Fibroblast of lung (primary cell): ENCODE measurements around the gene DNAL1. TPM values are rescaled to one million over a fixed set of nuclear protein-coding genes. Genes with fewer than 3 reads are reported as not detected.

ENCODE experiments used
- DNase-seq, 2 donors: peaks; one replicate each; pipeline versions ENCODE4 v3.0.0 to v3.0.0-alpha.2; 2010; ENCODE audit warnings: low read depth in 2 of 2
- H2AFZ ChIP-seq: 2 replicates; pipeline ENCODE4 v1.5.1; 2012; ENCODE audit warnings: low read length, control low read depth, inconsistent platforms
- H3K27ac ChIP-seq: 2 replicates; pipeline ENCODE4 v1.5.1; 2011; ENCODE audit warnings: low read length, control low read depth; ENCODE audit not compliant: insufficient read depth
- H3K27me3 ChIP-seq: 2 replicates; pipeline ENCODE4 v1.5.1; 2011; ENCODE audit warnings: mild to moderate bottlenecking, low read length; ENCODE audit not compliant: control insufficient read depth, insufficient read depth
- H3K36me3 ChIP-seq: 2 replicates; pipeline ENCODE4 v1.5.1; 2011; ENCODE audit warnings: low read length; ENCODE audit not compliant: control insufficient read depth, insufficient read depth
- H3K4me1 ChIP-seq: 2 replicates; pipeline ENCODE4 v1.5.1; 2011; ENCODE audit warnings: low read length; ENCODE audit not compliant: control insufficient read depth, insufficient read depth; ENCODE audit errors: extremely low read depth
- H3K4me2 ChIP-seq: 2 replicates; pipeline ENCODE4 v1.5.1; 2011; ENCODE audit warnings: low read length, control low read depth; ENCODE audit not compliant: insufficient read depth; ENCODE audit errors: extremely low read depth
- H3K4me3 ChIP-seq, 4 experiments: fragments of 200-600 bp in 1 of 4; sonication (generic) in 1 of 4; replicated peaks in 1 of 4; 2 replicates each; pipeline ENCODE4 v1.5.1; 2011 to 2016; ENCODE audit warnings: low read length in 4 of 4, low read depth in 3 of 4, mild to moderate bottlenecking in 3 of 4, control low read depth in 2 of 4, inconsistent platforms in 1 of 4, mixed read lengths in 1 of 4; ENCODE audit not compliant: insufficient read depth in 1 of 4; ENCODE audit errors: control extremely low read depth in 1 of 4
- H3K79me2 ChIP-seq: 2 replicates; pipeline ENCODE4 v1.5.1; 2012; ENCODE audit warnings: mild to moderate bottlenecking, low read length, inconsistent platforms; ENCODE audit not compliant: control insufficient read depth, insufficient read depth
- H3K9ac ChIP-seq: 2 replicates; pipeline ENCODE4 v1.5.1; 2011; ENCODE audit warnings: mild to moderate bottlenecking, low read length, control low read depth; ENCODE audit not compliant: insufficient read depth
- H3K9me3 ChIP-seq: 2 replicates; pipeline ENCODE4 v1.5.1; 2012; ENCODE audit warnings: low read depth, low read length; ENCODE audit not compliant: control insufficient read depth, insufficient read depth
- H4K20me1 ChIP-seq: 2 replicates; pipeline ENCODE4 v1.5.1; 2011; ENCODE audit warnings: low read length; ENCODE audit not compliant: control insufficient read depth, insufficient read depth; ENCODE audit errors: extremely low read depth
- EZH2 ChIP-seq: IDR thresholded peaks from 2 replicates; pipeline ENCODE4 v1.5.1; 2012; ENCODE audit warnings: low read length, control low read depth, mild to moderate bottlenecking; ENCODE audit errors: missing control alignments
- polyA plus RNA-seq, 2 donors: library from polyadenylated mRNA; depleted of rRNA in 1 of 2; stranded (reverse) in 1 of 2; unstranded in 1 of 2; fragments of >200 nt; gene quantifications; 2 replicates each; pipeline ENCODE4 v1.2.1, GENCODE V29; 2011 to 2012; ENCODE audit warnings: missing spikeins in 1 of 2
- total RNA-seq: library from RNA; depleted of rRNA; stranded (reverse); fragments of >200 nt; gene quantifications from 2 replicates; pipeline ENCODE4 v1.2.1, GENCODE V29; 2014
- TF ChIP-seq, protein P1 (sequence below), 2 donors: IDR thresholded peaks in 1 of 2; conservative IDR thresholded peaks in 1 of 2; 1 replicate in 1 of 2; 2 replicates in 1 of 2; pipeline ENCODE4 v1.5.1; 2011 to 2012; ENCODE audit warnings: low read length in 2 of 2, control low read depth in 1 of 2, inconsistent platforms in 1 of 2, low read depth in 1 of 2, mild to moderate bottlenecking in 1 of 2

Gene DNAL1
- total and polyA plus RNA-seq, 2 donors (not counting 1 experiment from before 2014, with no cell fraction given) = 5.3 to 11.3 TPM

- Histone ChIP-seq H3K79me2 (no peaks in the 10 kb centered on the region), H3K27ac (no peak overlapping the region), H3K9me3 (no peaks in the 10 kb centered on the region), H3K9ac (no peak overlapping the region), H3K4me1 (no peaks in the 10 kb centered on the region), H4K20me1 (no peaks in the 10 kb centered on the region), H3K36me3 (no peaks in the 10 kb centered on the region), H3K27me3 (no peaks in the 10 kb centered on the region), H2AFZ (no peak overlapping the region), H3K4me3 (no peak overlapping the region), H3K4me2 (no peak overlapping the region)
- TF ChIP-seq, protein P1, sequence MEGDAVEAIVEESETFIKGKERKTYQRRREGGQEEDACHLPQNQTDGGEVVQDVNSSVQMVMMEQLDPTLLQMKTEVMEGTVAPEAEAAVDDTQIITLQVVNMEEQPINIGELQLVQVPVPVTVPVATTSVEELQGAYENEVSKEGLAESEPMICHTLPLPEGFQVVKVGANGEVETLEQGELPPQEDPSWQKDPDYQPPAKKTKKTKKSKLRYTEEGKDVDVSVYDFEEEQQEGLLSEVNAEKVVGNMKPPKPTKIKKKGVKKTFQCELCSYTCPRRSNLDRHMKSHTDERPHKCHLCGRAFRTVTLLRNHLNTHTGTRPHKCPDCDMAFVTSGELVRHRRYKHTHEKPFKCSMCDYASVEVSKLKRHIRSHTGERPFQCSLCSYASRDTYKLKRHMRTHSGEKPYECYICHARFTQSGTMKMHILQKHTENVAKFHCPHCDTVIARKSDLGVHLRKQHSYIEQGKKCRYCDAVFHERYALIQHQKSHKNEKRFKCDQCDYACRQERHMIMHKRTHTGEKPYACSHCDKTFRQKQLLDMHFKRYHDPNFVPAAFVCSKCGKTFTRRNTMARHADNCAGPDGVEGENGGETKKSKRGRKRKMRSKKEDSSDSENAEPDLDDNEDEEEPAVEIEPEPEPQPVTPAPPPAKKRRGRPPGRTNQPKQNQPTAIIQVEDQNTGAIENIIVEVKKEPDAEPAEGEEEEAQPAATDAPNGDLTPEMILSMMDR (conservative IDR thresholded peaks at IDR 0.05 in 1 of 2, IDR thresholded peaks at IDR 0.05 in 1 of 2; ENCODE audit: low read depth in 1 of 2, low read length in 2 of 2) = no peak
- no peak for TF ChIP-seq EZH2
- no peak for DNase-seq
These were observed 21.2 kb upstream of the DNAL1 start for GRCh38 chr14:73623504-73624054.

DNA sequence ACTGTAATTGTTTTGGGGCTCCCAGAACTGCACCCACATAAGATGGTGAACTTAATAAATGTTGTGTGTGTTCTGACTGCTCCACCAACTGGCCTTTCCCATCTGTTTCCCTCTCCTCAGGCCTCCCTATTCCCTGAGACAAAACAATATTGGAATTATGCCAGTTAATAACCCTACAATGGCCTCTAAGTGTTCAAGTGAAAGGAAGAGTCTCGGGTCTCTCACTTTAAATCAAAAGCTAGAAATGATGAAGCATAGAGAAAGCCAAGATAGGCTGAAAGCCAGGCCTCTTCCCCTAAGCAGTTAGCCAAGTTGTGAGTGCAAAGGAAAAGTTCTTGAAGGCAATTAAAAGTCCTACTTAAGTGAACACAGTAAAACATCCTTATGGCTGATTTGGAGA is 19.1 kb upstream of the DNAL1 start:
- H2AFZ ChIP-seq = no peak overlapping the region
- TF ChIP-seq, protein P1 (conservative IDR thresholded peaks at IDR 0.05 in 1 of 2, IDR thresholded peaks at IDR 0.05 in 1 of 2; ENCODE audit: low read depth in 1 of 2, low read length in 2 of 2) = no peak
- TF ChIP-seq EZH2 = no peak
- H3K27ac ChIP-seq = no peak overlapping the region
- no peak overlapping the region for H3K9ac ChIP-seq
- H3K4me1 ChIP-seq = no peaks in the 10 kb centered on the region
- no peaks in the 10 kb centered on the region for H3K36me3 ChIP-seq
- H3K9me3 ChIP-seq = no peaks in the 10 kb centered on the region
- H3K79me2 ChIP-seq = no peaks in the 10 kb centered on the region
- H3K27me3 ChIP-seq = no peaks in the 10 kb centered on the region
- DNase-seq = peak in 1 of 2 donors; percentile 16
- no peak overlapping the region for H3K4me2 ChIP-seq
- H3K4me3 ChIP-seq = no peak overlapping the region
- H4K20me1 ChIP-seq = no peaks in the 10 kb centered on the region

- Histone ChIP-seq H3K4me1 (no peaks in the 10 kb centered on the region), H3K27ac (no peak overlapping the region), H3K36me3 (no peaks in the 10 kb centered on the region), H3K4me3 (no peak overlapping the region), H2AFZ (no peak overlapping the region), H3K4me2 (no peak overlapping the region), H3K79me2 (no peaks in the 10 kb centered on the region), H3K27me3 (no peaks in the 10 kb centered on the region), H4K20me1 (no peaks in the 10 kb centered on the region), H3K9me3 (no peaks in the 10 kb centered on the region), H3K9ac (no peak overlapping the region)
- DNase-seq = no peak
- TF ChIP-seq, protein P1 (conservative IDR thresholded peaks at IDR 0.05 in 1 of 2, IDR thresholded peaks at IDR 0.05 in 1 of 2; ENCODE audit: low read depth in 1 of 2, low read length in 2 of 2) = no peak
- no peak for TF ChIP-seq EZH2
These were observed 17.6 kb upstream of the DNAL1 start for GRCh38 chr14:73627151-73627558.
